Measurements from ENCODE around the gene FAM234A.

DNA sequence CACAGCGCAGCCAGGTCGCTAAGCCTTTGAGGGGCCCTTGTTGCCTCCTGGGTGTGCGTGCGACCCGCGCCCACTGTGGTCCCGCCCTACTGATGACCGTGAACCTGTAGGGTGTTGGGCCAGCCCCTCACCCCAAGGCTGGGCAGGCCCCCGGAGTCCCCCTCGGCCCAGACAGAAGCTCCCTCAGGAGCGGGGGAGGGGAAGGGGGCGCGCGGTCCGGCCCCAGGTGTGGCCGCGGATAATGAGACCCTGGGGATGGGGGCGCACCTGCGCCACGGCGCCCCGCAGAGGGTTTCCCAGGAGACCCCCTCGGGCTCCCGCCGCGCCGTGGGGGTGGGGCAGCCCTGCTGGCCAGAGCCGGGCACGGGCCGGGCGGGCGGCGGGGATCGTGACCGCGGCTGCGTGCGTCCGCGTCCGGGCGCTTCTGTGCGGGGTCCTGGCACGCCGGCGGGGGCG lies 45.4 kb downstream of the FAM234A start:
- TF ChIP-seq, protein P1, sequence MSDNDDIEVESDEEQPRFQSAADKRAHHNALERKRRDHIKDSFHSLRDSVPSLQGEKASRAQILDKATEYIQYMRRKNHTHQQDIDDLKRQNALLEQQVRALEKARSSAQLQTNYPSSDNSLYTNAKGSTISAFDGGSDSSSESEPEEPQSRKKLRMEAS (IDR thresholded peaks at IDR 0.05) = no peak
- no peak for TF ChIP-seq MYC (IDR thresholded peaks at IDR 0.05; ENCODE audit: borderline replicate concordance, low read length)
- TF ChIP-seq GATA3 (IDR thresholded peaks at IDR 0.05; ENCODE audit: borderline replicate concordance) = no peak
- TF ChIP-seq, protein P2, sequence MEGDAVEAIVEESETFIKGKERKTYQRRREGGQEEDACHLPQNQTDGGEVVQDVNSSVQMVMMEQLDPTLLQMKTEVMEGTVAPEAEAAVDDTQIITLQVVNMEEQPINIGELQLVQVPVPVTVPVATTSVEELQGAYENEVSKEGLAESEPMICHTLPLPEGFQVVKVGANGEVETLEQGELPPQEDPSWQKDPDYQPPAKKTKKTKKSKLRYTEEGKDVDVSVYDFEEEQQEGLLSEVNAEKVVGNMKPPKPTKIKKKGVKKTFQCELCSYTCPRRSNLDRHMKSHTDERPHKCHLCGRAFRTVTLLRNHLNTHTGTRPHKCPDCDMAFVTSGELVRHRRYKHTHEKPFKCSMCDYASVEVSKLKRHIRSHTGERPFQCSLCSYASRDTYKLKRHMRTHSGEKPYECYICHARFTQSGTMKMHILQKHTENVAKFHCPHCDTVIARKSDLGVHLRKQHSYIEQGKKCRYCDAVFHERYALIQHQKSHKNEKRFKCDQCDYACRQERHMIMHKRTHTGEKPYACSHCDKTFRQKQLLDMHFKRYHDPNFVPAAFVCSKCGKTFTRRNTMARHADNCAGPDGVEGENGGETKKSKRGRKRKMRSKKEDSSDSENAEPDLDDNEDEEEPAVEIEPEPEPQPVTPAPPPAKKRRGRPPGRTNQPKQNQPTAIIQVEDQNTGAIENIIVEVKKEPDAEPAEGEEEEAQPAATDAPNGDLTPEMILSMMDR (IDR thresholded peaks at IDR 0.05) = no peak
- TF ChIP-seq, protein P3, sequence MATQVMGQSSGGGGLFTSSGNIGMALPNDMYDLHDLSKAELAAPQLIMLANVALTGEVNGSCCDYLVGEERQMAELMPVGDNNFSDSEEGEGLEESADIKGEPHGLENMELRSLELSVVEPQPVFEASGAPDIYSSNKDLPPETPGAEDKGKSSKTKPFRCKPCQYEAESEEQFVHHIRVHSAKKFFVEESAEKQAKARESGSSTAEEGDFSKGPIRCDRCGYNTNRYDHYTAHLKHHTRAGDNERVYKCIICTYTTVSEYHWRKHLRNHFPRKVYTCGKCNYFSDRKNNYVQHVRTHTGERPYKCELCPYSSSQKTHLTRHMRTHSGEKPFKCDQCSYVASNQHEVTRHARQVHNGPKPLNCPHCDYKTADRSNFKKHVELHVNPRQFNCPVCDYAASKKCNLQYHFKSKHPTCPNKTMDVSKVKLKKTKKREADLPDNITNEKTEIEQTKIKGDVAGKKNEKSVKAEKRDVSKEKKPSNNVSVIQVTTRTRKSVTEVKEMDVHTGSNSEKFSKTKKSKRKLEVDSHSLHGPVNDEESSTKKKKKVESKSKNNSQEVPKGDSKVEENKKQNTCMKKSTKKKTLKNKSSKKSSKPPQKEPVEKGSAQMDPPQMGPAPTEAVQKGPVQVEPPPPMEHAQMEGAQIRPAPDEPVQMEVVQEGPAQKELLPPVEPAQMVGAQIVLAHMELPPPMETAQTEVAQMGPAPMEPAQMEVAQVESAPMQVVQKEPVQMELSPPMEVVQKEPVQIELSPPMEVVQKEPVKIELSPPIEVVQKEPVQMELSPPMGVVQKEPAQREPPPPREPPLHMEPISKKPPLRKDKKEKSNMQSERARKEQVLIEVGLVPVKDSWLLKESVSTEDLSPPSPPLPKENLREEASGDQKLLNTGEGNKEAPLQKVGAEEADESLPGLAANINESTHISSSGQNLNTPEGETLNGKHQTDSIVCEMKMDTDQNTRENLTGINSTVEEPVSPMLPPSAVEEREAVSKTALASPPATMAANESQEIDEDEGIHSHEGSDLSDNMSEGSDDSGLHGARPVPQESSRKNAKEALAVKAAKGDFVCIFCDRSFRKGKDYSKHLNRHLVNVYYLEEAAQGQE (IDR thresholded peaks at IDR 0.05) = no peak
- no peak for TF ChIP-seq PHF8 (IDR thresholded peaks at IDR 0.05; ENCODE audit: borderline replicate concordance, low read depth)
- TF ChIP-seq, protein P4, sequence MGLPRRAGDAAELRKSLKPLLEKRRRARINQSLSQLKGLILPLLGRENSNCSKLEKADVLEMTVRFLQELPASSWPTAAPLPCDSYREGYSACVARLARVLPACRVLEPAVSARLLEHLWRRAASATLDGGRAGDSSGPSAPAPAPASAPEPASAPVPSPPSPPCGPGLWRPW (IDR thresholded peaks at IDR 0.05) = no peak
- no peak for TF ChIP-seq EHMT2 (IDR thresholded peaks at IDR 0.05; ENCODE audit: low read depth)
- no peak for TF ChIP-seq RARB (CRISPR knock-in tag; IDR thresholded peaks at IDR 0.05)
- TF ChIP-seq JUN (IDR thresholded peaks at IDR 0.05) = no peak
- TF ChIP-seq, protein P5, sequence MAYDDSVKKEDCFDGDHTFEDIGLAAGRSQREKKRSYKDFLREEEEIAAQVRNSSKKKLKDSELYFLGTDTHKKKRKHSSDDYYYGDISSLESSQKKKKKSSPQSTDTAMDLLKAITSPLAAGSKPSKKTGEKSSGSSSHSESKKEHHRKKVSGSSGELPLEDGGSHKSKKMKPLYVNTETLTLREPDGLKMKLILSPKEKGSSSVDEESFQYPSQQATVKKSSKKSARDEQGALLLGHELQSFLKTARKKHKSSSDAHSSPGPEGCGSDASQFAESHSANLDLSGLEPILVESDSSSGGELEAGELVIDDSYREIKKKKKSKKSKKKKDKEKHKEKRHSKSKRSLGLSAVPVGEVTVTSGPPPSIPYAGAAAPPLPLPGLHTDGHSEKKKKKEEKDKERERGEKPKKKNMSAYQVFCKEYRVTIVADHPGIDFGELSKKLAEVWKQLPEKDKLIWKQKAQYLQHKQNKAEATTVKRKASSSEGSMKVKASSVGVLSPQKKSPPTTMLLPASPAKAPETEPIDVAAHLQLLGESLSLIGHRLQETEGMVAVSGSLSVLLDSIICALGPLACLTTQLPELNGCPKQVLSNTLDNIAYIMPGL (CRISPR knock-in tag; IDR thresholded peaks at IDR 0.05; ENCODE audit: borderline replicate concordance) = no peak
- TF ChIP-seq, protein P6, sequence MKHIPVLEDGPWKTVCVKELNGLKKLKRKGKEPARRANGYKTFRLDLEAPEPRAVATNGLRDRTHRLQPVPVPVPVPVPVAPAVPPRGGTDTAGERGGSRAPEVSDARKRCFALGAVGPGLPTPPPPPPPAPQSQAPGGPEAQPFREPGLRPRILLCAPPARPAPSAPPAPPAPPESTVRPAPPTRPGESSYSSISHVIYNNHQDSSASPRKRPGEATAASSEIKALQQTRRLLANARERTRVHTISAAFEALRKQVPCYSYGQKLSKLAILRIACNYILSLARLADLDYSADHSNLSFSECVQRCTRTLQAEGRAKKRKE (CRISPR knock-in tag; IDR thresholded peaks at IDR 0.05; ENCODE audit: low read depth) = no peak
- no peak for TF ChIP-seq FOSL2 (IDR thresholded peaks at IDR 0.05)
- TF ChIP-seq FOSL2 (CRISPR knock-in tag; IDR thresholded peaks at IDR 0.05) = no peak
